HG02840 (cell line): Measurements from ENCODE around the gene CXCR4.

ENCODE experiments used
- ATAC-seq: cut with Tn5 transposase; IDR thresholded peaks from one replicate; pipeline ENCODE4 v1.9.1; 2021; ENCODE audit warnings: mild to moderate bottlenecking, moderate library complexity, moderate number of reproducible peaks; ENCODE audit not compliant: unreplicated experiment, low FRiP score

CXCR4 gene

DNA sequence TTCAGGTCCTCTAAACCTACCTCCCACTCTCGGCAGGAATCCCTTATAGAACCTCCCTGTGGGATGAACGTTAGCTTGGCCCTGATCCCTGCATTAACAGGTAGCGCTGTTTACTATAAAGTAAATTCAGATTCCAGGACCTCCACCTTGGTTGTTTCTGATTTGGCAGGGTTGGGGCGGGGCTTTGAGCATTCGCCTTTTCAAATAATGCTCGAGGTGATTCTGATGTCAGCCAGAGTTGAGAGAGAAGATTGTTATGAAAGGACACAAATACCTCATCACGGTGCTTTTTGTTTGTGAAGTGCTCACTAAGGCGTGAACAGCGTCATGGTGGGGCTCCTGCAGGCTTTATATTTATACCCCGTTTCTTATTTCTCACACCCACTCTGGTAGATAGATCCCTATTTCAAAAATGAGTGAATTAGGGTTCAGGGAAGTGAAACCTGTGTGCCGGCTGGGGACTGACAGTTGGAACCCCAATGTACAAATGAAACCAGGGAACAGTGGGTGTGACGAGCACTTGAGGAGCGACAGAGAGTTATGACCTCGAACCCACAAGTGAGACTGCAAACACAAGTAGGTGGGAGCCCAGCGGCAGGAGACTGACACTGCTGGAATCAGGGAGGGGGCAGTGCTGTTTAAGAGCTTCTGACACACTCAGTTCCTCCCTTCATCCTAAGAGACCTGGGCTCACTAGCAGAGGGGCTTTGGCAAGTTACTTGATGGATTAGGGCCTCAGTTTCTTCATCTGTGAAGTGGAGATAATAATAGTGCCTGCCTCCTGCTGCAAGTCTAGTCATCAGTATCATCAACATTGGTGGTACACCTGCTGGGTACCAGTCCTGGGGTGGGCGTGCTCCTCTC lies 14.2 kb upstream of the CXCR4 start:
- peak; percentile 79 for ATAC-seq

DNA sequence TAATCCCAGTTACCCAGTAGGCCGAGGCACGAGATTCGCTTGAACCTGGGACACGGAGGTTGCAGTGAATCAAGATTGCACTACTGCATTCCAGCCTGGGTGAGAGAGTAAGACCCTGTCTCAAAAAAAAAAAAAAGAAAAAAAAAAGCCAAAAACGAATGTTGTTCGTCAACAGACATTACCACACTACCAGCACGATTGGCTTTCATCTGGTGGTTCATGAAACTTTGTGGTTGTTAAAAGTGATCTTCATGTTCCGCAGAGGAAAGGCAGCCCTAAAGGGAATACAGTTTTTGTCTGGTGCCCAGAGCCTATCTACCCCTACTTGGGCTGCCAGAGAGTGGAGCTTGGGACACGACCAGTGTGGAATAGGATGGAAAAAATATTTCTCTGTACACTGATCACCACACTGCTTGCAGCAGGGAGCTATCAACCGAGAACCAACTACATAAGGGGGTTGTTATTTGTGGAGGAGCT lies 13.6 kb upstream of the CXCR4 start:
- ATAC-seq = peak; percentile 1

DNA sequence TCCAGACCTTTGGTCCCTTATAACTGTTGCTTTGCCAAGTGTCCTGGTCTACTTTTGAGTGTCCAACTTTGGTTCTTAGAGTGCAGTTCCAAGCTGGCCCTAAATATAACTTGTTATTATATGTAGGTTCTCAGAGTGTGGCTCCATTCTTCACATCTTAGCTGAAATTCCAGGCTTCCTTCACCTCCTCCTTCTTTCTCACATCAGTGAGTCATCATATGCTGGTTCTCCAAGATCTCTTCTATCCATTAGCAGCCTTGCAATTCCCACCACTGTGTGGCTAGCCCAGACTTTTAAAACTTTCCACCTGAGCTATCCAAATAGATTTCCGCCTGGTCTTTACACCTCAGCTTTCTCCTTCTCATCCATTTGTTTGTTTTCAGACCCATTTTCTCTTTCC lies 12.6 kb upstream of the CXCR4 start:
- no peak for ATAC-seq

DNA sequence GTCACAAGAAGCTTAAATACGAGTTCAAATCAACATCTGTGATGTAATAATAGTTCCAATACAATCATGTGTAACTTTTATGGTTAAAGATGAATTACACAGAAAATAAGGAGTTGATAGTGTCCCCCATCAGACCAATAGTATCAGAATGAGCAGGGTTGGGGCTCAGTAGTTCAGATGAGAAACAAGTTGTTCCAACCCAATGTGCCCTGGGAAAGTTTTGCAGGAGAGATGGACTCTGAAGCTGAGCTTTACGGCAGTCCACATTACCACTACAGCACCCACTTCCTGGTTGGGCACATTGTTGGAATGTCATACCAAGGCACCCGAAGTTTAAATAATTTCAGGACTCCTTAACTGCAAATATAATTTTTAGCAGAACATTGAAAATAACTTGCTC lies 12.1 kb upstream of the CXCR4 start:
- no peak for ATAC-seq

DNA sequence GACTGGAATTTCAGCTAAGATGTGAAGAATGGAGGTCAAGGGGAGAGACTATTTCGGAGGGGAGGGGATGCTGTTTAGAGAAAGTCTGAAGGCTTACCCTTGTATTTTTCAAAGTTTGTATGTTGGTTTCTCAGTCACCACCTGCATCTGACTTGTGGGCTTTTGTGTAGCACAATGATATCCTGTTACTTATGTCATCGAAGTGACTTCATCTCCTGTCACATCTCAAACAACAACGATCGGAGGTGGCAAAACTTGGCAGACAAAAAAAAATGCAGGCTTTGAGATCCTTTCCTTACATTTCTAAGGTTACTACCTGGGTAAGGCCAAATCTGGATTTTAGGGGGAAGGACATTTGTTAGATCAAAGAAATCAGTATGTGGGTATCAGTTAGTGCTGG lies 11.7 kb upstream of the CXCR4 start:
- no peak for ATAC-seq

DNA sequence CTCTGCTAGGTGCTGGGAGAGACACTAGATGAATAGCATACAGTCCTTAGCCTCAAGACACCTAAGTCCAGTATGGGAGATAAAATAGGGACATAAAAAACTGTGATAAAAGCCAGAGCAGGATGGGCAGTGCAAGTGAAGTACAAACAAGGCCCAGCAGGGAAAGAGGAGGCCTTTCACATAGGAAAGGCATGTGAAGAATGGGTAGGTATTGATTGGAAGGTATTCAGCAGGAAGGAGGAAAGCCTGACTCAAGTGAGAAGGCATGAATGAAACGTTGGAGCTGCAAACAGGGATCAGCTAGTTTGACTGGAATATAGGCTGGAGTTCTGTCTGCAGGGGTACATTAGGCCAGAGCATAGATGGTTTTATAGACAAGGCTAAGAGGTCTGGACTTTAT lies 11.0 kb upstream of the CXCR4 start:
- ATAC-seq = no peak

DNA sequence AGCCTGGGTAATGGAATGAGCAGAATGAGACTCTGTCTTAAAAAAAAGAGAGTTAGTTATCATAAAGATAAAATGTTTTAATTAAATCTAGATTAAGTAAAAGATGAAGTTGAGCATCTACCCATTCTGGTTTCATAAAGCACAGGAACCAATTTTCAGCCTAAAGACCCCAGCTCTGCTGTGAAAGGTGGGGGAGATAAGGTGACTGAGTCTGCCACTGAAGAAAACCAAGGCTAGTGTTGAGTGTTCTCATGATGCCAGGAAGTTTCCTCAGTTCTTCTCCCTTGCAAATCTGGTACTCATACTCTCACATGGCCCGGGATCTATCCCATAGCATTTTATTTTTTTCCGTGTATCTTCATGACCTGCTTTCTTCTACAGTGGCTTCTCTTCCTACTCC lies 10.4 kb upstream of the CXCR4 start:
- ATAC-seq = no peak

DNA sequence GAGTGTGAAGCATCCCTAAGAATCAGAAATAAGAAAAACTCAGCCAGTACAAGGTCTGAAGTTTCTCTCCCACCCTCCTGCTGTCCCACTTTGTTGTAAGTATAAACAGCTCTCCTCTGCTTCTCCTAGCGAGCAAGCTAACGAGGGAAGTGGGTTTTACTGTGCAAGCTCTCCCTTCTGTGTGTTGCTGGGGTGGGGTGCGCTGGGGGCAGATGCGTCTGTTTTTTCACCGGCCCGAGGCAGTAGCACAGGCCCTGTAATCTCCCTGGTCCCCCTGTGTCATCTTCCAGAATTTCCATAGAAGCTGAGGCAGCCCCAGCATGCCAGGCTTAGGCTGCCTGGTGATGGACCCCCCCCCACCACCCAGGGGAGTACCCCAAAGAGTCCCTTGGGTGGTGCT lies 9.4 kb upstream of the CXCR4 start:
- ATAC-seq = no peak

DNA sequence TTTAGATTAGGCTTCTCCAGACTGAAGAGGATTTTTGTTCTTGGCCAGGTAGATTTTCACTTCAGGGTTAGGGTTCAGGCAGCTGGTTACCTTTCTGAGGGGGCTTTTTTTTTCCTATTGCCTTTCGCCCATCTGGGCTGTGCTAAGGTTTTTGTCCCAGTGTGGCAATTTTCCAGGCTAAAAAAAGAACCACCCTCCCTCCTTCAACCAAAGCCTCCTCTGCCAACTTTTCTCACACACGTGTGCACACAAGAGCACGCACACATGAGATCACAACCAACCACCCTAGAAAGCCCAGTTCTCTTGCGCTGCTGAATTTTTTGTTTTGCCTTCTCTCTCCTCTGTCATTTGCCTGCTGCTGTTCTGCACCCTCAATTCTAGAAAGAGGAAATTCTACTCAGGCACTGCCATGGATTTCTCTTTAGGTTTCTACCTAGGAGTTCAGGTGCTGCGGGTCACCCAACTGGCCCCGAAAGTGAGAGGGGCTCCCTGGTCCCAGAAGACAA lies 8.5 kb upstream of the CXCR4 start:
- no peak for ATAC-seq

DNA sequence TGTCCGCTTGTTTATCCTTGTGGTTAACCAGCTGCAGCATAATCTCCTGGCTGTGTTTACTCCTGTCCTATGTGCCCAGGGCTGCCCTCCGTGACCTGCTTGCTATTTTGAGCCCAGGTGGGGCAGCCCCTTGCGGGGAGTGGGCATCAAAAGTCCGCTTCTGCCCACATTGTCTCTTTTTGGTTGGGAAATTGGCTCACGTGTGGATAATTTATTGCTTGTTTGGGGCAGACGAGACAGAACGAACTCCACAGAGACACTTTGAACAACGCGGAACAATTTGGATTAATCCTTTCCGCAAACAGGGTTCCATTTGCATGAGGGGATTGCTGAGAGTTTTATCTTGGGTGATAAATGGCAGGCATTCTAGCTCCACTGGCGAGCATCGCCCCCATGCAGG lies 8.1 kb upstream of the CXCR4 start:
- no peak for ATAC-seq

DNA sequence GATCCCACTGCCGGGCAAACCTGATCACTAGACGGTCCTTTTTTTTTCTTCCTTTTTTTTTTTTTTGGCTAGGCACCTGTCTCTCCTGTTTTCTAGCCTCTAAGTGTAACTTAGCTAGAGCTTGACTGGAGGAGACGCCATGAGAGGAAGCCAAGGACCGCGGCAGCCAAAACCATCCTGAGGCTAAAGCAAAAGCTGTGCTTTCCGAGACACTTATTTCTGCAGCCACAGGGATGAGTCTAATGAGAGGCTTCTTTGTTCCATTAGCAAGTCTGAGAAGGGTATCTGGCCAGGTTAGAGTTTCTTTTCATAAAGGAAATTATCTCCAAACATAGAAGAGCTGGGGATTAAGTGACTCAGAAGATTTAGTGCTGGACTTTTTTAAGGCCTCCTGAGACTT lies 7.3 kb upstream of the CXCR4 start:
- no peak for ATAC-seq

DNA sequence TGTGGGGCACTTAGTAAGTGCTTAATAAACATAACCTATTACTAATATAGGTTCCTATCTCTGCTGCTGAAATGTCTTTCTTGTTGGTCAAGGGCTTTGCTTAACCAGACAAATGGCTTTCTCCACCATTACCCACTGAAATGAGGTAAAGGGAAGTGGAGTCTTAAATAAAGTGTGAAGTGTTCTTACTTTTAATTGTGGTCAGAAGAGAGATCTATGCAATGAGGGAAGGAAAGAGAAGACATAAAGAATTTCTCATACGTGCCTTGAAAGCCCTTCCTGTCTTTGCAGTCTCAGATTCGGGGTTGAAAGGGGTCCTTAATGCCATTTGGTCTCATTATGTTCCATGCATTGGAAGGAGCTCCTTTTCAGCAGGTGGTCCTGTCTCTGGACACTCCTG lies 6.9 kb upstream of the CXCR4 start:
- ATAC-seq = no peak

DNA sequence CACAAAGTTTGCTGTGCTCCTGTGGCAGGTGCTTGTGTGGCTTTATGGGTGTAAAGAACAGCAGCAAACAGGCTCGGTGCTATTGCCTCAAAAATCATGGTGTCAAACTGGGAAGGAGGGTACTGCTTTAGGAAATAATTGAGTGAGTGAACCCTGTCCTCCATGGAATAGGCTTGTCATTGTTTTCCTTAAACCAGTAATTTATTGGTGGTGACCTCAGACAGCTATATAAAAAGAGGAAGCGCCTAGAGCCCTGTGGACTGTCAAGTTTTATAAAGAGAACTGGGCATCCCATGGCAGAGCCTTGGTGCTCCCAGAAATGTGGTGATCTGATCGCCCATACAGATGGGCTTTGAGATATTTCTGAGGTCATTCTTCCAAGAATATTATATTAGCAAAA lies 4.7 kb upstream of the CXCR4 start:
- ATAC-seq = no peak

DNA sequence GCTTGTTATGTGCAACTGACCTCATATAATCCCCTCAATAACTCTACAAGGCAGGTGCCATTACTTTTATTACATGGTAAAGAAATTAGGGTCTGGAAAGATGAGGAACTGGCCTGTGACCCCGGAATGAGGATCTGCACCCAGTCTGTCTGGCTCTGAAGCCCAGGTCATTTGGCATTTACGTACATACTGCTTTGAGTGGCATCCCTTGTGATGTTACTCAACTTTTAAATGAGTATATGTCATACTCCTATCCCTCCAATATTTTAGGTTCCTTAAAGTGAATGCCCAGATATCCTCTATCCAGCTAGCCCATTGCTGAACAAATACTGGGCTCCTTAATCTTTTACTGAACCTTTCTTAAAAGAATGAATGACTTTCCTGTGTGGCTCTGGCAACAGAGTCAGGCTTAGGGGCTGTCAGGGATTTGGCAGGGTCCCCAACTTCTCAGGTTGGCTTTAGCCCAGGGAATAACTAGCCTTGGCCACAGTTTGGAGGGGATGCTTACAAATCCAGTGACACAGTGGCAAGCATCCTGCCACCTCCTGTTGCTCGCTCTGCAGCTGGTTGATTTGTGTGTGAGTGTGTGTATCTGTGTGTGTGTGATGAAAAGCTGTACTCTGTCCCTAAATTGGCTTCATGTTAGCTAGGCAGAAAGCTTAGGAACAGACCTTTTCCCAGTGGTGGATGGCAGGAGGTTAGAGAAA lies 3.4 kb upstream of the CXCR4 start:
- ATAC-seq = no peak

DNA sequence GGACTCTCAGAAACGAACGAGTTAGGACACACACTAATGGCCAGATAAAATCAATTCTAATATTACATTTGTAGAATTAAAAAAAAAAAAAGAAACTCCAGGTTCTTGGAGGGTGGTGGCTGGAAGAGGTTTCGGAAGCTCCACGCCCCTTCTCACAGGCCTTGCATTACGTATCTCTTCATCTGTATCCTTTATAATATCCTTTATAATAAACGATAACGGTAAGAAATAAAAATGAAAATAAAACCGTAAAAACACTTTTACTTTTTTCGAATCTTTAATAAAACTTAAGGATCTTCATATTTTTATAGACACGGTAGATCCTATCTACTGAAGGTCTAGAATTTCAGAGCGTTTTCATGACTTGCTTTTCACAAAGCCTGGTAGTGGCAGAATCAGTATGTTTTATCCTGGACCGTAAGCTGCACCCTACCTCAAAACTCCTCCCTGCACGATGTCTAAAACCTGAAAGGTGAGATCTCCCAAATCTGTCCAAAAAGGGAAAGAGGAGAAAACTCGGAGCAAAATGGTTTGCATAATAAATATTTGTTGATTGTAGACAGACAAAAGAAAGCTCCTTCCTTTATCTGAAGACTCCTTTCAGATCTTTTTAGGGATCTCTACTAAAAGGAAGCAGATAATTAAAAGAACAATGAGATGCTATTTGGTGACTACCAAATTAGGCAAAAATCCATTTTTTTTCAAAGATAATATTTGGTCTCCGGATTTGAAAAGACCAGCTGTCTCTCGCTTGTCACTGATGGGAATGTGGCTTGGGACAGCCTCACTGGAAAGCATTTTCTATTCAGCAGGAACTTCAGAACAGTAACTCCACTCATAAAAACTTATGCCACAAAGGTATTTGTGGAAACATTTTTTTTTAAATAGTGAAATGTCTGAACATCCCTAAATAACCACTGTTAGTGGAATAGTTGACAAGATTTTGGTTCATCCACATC lies 2.0 kb upstream of the CXCR4 start:
- no peak for ATAC-seq

DNA sequence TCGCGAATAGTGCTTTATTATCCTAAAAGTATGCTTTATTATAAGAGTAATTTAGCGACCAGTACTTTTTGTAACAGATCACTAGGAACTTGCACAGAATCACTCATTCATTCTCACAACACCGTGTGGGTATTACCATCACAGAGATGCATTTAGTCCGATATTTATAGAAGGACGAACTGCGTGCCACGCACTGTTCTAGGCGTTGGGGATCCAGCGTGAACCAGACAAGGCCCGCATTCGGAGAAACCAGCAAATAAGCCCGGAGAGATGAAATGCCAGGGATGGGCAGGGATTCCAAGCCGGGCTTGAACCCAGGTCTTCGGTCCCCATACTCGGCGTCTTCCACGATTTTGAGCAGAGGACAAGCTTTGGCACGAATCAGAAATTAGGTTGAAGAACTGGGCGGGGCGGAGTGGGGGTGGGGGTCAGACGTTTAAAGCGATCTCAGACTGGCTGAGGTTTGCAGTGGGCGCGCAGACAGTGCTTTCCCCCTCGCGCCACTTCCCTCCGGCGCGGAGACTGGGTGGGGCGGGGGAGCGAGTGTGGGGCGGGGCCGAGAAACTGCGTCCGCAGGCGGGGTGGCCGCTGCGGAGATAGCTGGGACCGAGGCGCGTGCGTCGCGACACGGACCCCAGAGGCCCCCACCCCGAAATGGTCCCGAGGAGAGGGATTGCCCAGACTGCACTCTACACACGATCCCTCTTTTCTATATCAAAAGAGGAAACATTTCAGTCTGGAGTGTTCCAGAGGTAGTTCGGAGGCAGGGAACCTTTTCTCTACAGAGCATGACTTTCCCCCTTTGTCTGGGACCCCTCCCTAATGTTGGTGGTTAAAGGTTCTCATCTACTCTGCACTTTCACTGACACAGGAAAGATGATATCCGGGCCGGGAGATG lies 1.1 kb upstream of the CXCR4 start:
- no peak for ATAC-seq

DNA sequence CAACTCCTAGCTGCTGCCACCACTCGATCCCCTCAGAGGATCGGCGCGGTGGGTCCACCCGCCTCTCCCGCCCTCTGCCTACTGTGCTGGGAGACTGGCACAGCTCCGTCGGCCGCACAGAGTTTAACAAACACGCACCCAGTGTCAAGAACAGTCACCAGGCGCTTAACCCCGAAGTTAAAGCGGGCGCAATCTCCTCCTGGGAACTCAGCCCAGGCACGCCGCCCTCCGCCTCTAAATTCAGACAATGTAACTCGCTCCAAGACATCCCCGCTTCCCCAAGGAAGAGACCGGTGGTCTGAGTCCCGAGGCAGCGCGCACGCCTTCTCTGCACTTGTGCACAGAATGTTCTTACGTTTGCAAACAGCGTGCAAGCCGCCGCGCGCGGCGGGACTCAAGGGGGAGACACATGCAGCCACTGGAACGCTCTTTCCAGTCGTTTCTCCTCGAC lies 533 bp downstream of the CXCR4 start:
- ATAC-seq = peak; percentile 14

DNA sequence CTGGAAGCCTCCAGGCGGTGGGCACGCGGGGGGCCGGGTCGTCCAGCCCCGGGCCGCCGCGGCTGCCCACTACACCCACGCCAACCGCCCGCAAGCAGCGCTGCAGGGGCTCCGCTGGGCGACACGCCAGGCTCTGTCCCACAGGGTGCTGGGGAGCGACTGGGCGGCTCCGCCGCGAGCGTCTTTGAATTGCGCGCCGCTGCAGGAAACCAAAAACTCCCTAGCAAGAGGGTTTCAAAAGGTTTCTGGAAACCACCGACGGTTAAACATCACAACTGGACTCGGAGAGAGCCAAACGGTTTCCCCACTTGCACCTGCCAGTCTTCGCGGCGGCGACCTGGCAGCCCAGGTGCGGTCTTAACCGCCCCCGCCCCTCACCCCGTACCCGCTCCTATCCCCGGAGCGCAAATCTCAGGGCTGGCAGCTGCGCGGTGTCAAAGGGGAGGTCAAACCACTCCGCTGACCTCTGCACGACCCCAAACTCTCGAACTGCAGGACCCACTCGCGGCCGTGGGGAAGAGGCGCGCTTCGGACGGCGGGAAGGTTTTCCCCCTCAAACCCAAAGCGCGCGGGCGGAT lies 1.0 kb downstream of the CXCR4 start:
- ATAC-seq = peak; percentile 52

DNA sequence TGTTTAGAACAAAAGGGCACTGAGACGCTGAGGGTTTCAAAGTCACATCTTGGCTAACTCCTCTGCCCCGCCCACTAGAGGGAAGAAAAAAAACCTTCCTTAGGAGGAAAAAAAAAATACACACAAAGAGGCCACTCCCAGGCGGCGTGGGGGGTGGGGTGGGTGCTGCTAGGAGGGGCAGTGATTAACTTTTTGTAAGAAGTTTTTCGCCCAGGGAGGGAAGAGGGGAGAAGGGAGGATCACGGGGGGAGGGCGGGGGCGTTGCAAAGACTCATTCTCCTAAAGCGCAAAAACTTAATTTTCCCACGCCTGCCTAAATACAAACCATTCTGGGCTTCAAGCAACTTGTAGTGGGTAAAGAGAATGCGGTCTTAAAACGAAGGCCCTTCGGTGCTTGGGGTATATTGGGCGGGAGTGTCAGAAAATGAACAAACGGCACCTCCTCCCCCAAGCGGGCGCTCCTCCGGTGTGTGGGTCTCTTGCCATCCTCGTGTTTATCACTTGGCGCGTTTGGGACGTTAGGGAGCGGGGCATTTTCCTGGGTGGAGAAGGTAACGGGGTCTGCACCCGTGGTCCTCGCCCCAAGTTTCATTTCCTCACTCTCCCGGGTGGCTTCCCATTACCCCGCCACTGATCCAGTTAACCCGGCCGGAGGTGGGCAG lies 1.7 kb downstream of the CXCR4 start:
- peak; percentile 1 for ATAC-seq
